ENCODE data around the gene HBB. TPM values are rescaled to one million over a fixed set of nuclear protein-coding genes. Genes with fewer than 3 reads are reported as not detected.

Gene HBB
- total and polyA plus RNA-seq, 2 donors (not counting 3 experiments of a cell fraction or from before 2014, with no cell fraction given) = not detected

GRCh38 chr11:5198285-5198684 is 28.6 kb downstream of the HBB start:
- Histone ChIP-seq H2AFZ (ENCODE audit: low read depth, low read length) (no peak overlapping the region), H3K9ac (replicated peaks; ENCODE audit: extremely low read depth, insufficient read depth, low read length) (no peak overlapping the region), H4K20me1 (replicated peaks; ENCODE audit: control insufficient read depth, extremely low read depth, insufficient read depth, low read length) (no peaks in the 10 kb centered on the region), H3K4me3 (replicated peaks in 1 of 3; ENCODE audit: insufficient read depth in 1 of 3, low read depth in 1 of 3, low read length in 3 of 3) (no peak overlapping the region), H3K9me1 (replicated peaks; ENCODE audit: control insufficient read depth, extremely low read depth, insufficient read depth, low read length) (no peaks in the 10 kb centered on the region), H3K79me2 (ENCODE audit: control insufficient read depth, insufficient read depth, low read length) (no peaks in the 10 kb centered on the region), H3K4me1 (ENCODE audit: control insufficient read depth, extremely low read depth, insufficient read depth, low read length) (no peaks in the 10 kb centered on the region), H3K27ac (ENCODE audit: insufficient read depth, low read depth, low read length) (no peak overlapping the region), H3K4me2 (ENCODE audit: insufficient read depth, low read length) (no peak overlapping the region), H3K27me3 (ENCODE audit: control insufficient read depth in 2 of 2, insufficient read depth in 2 of 2, low read length in 2 of 2) (peaks cover 0 to 2% of the 10 kb centered on the region in 2 experiments), H3K36me3 (ENCODE audit: control insufficient read depth in 2 of 2, extremely low read depth in 1 of 2, insufficient read depth in 2 of 2, low read length in 2 of 2) (no peaks in the 10 kb centered on the region), H3K9me3 (replicated peaks; ENCODE audit: control insufficient read depth, insufficient read depth, low read length) (no peaks in the 10 kb centered on the region)
- ChIA-PET CTCF (interaction anchor here (2.1 kb wide), 1 partner anchor 182 kb away, joined by 6 read pairs; no protein-coding TSS in a partner anchor), POLR2A (no interaction called here)
- no peak for TF ChIP-seq POLR2A (IDR thresholded peaks at IDR 0.05; ENCODE audit: low read depth, low read length)
- no peak for TF ChIP-seq POLR2AphosphoS5 (IDR thresholded peaks at IDR 0.05; ENCODE audit: insufficient read depth, low read depth, low read length)
- TF ChIP-seq MAX (IDR thresholded peaks at IDR 0.05; ENCODE audit: insufficient read depth, insufficient read length) = no peak
- no peak for TF ChIP-seq GATA2 (IDR thresholded peaks at IDR 0.05; ENCODE audit: insufficient read depth, insufficient read length, low read depth, low read length)
- TF ChIP-seq MYC (IDR thresholded peaks at IDR 0.05; ENCODE audit: low read depth, low read length) = no peak
- TF ChIP-seq, protein P1, sequence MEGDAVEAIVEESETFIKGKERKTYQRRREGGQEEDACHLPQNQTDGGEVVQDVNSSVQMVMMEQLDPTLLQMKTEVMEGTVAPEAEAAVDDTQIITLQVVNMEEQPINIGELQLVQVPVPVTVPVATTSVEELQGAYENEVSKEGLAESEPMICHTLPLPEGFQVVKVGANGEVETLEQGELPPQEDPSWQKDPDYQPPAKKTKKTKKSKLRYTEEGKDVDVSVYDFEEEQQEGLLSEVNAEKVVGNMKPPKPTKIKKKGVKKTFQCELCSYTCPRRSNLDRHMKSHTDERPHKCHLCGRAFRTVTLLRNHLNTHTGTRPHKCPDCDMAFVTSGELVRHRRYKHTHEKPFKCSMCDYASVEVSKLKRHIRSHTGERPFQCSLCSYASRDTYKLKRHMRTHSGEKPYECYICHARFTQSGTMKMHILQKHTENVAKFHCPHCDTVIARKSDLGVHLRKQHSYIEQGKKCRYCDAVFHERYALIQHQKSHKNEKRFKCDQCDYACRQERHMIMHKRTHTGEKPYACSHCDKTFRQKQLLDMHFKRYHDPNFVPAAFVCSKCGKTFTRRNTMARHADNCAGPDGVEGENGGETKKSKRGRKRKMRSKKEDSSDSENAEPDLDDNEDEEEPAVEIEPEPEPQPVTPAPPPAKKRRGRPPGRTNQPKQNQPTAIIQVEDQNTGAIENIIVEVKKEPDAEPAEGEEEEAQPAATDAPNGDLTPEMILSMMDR (IDR thresholded peaks at IDR 0.05; ENCODE audit: extremely low read depth in 1 of 2, insufficient read depth in 1 of 2, low read depth in 1 of 2, low read length in 2 of 2) = no peak
- no peak for TF ChIP-seq FOS (IDR thresholded peaks at IDR 0.05; ENCODE audit: borderline replicate concordance, insufficient read depth, low read length)
- TF ChIP-seq EZH2 (IDR thresholded peaks at IDR 0.05; ENCODE audit: borderline replicate concordance, low read depth, low read length, severe bottlenecking) = no peak
- TF ChIP-seq JUN (IDR thresholded peaks at IDR 0.05; ENCODE audit: borderline replicate concordance, insufficient read depth, insufficient read length, low read depth) = no peak
- BruUV-seq (replicated peaks) = no TSS peak
- peak; percentile 72 for DNase-seq (ENCODE audit: low read depth, low spot score)
- intact Hi-C loops (cut with micrococcal nuclease) (no loop called here), dilution Hi-C loops (cut with MboI; ENCODE audit: extremely low pct_ligation_motif_present, low sequenced_read_pairs) (no loop called here)
- peak; percentile 21 for FAIRE-seq
